Right atrium auricular region (tissue), 2 donors: Measurements from ENCODE around the gene ACOXL. TPM values are rescaled to one million over a fixed set of nuclear protein-coding genes. Genes with fewer than 3 reads are reported as not detected.

Experiments
- DNase-seq: peaks from one replicate; pipeline ENCODE4 v3.0.0-alpha.2; 2019; ENCODE audit warnings: low spot score
- H3K27ac ChIP-seq, 2 donors: fragments of 200-600 bp; sonication (generic); 1 replicate in 1 of 2; 2 replicates in 1 of 2; pipeline ENCODE4 v1.5.1; 2016 to 2019
- H3K27me3 ChIP-seq, 2 donors: fragments of 200-600 bp; sonication (generic); one replicate each; pipeline versions ENCODE4 v1.5.1 to v1.6.0; 2017 to 2019
- H3K36me3 ChIP-seq: fragments of 200-600 bp; sonication (generic); one replicate; pipeline ENCODE4 v1.5.1; 2016
- H3K4me1 ChIP-seq, 2 donors: fragments of 200-600 bp; sonication (generic); one replicate each; pipeline versions ENCODE4 v1.5.1 to v1.6.0; 2017 to 2019
- H3K4me3 ChIP-seq, 2 donors: fragments of 200-600 bp; sonication (generic); 1 replicate in 1 of 2; 2 replicates in 1 of 2; pipeline ENCODE4 v1.5.1; 2017 to 2019; ENCODE audit warnings: mild to moderate bottlenecking in 1 of 2, moderate library complexity in 1 of 2
- H3K9me3 ChIP-seq, 2 donors: fragments of 200-600 bp; sonication (generic); one replicate each; pipeline ENCODE4 v1.5.1; 2019
- CTCF ChIP-seq, 2 donors: fragments of 200-600 bp; sonication (generic); IDR thresholded peaks; one replicate each; pipeline ENCODE4 v1.5.1; 2019; ENCODE audit warnings: antibody characterized with exemption in 2 of 2
- total RNA-seq, 2 donors: library from RNA; depleted of rRNA; stranded (reverse); fragments of >200 nt; gene quantifications; one replicate each; pipeline ENCODE4 v1.1.0, GENCODE V29; 2016

Gene ACOXL
- total RNA-seq, 2 donors from 2014 or later = 0.33 to 0.55 TPM

DNA sequence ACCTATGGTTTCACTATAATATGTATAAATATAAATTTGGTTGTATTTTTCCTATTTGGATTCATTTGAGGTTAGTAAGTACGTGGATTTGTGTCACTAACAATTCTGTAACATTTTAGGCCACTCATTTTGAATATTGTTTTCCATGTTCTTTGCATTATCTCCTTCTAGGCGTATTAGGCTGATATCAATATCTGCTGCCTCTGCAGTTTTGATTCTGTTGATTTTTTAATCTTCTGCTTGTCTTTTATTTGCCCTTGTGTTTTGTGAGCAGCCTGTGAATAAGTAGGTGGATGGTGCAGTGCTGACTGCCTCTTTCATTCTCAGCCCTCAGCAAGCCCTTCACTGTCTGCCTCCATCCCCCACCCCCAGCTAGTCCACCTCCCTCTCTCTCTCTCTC is 222.7 kb downstream of the ACOXL start:
- H3K4me3 ChIP-seq = no peak overlapping the region
- no peak for TF ChIP-seq CTCF (IDR thresholded peaks at IDR 0.05)
- no peak overlapping the region for H3K27ac ChIP-seq
- H3K9me3 ChIP-seq = no peaks in the 10 kb centered on the region
- H3K36me3 ChIP-seq = no peaks in the 10 kb centered on the region
- H3K4me1 ChIP-seq = no peaks in the 10 kb centered on the region
- H3K27me3 ChIP-seq = no peaks in the 10 kb centered on the region
- DNase-seq = no peak

GRCh38 chr2:110955556-110955955 is 223.2 kb downstream of the ACOXL start:
- no peaks in the 10 kb centered on the region for H3K9me3 ChIP-seq
- DNase-seq = no peak
- no peaks in the 10 kb centered on the region for H3K27me3 ChIP-seq
- no peak for TF ChIP-seq CTCF (IDR thresholded peaks at IDR 0.05)
- no peaks in the 10 kb centered on the region for H3K36me3 ChIP-seq
- no peak overlapping the region for H3K4me3 ChIP-seq
- no peak overlapping the region for H3K27ac ChIP-seq
- no peaks in the 10 kb centered on the region for H3K4me1 ChIP-seq

GRCh38 chr2:110957293-110957692 is 224.9 kb downstream of the ACOXL start:
- no peak overlapping the region for H3K4me3 ChIP-seq
- no peaks in the 10 kb centered on the region for H3K9me3 ChIP-seq
- H3K27ac ChIP-seq = no peak overlapping the region
- TF ChIP-seq CTCF (IDR thresholded peaks at IDR 0.05) = no peak
- no peaks in the 10 kb centered on the region for H3K4me1 ChIP-seq
- no peaks in the 10 kb centered on the region for H3K27me3 ChIP-seq
- no peaks in the 10 kb centered on the region for H3K36me3 ChIP-seq
- DNase-seq = no peak

GRCh38 chr2:110958346-110959119 is 226.2 kb downstream of the ACOXL start:
- no peaks in the 10 kb centered on the region for H3K27me3 ChIP-seq
- H3K27ac ChIP-seq = no peak overlapping the region
- H3K4me3 ChIP-seq = no peak overlapping the region
- no peaks in the 10 kb centered on the region for H3K4me1 ChIP-seq
- H3K9me3 ChIP-seq = no peaks in the 10 kb centered on the region
- TF ChIP-seq CTCF (IDR thresholded peaks at IDR 0.05) = no peak
- no peaks in the 10 kb centered on the region for H3K36me3 ChIP-seq
- DNase-seq = no peak

DNA sequence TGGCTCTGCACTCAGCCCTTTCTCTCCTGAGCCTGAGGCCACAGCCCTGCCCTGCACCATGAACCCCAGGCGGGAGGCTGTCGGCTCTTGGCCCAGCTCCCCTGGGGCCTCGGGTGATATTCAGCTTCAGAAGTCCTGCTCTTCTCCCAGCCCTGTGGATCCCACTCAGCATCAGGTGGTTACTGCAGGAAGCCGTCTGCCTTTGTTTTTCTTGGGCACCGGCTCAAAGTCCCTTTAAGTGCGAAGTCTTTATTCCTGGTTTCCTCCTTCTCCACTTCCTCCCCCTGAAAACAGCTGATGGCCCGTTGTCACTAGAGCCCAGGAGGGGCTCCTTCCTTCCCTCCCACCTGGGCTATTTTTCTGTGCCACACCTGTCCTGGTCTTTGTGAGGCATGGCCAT is 226.8 kb downstream of the ACOXL start:
- Histone ChIP-seq H3K27me3 (no peaks in the 10 kb centered on the region), H3K27ac (no peak overlapping the region), H3K4me1 (no peaks in the 10 kb centered on the region), H3K36me3 (no peaks in the 10 kb centered on the region), H3K4me3 (no peak overlapping the region), H3K9me3 (no peaks in the 10 kb centered on the region)
- no peak for DNase-seq
- no peak for TF ChIP-seq CTCF (IDR thresholded peaks at IDR 0.05)

GRCh38 chr2:110960281-110960680 is 227.9 kb downstream of the ACOXL start:
- H3K27me3 ChIP-seq = no peaks in the 10 kb centered on the region

More at GRCh38 chr2:110960281-110960680, 227.9 kb downstream of the ACOXL start:
- no peak for DNase-seq
- no peak overlapping the region for H3K4me3 ChIP-seq
- H3K36me3 ChIP-seq = no peaks in the 10 kb centered on the region
- no peak for TF ChIP-seq CTCF (IDR thresholded peaks at IDR 0.05)
- no peaks in the 10 kb centered on the region for H3K9me3 ChIP-seq
- H3K4me1 ChIP-seq = no peaks in the 10 kb centered on the region
- no peak overlapping the region for H3K27ac ChIP-seq
